DOHH2 (cell line): ENCODE measurements around the gene PF4V1.

Experiments used
- H3F3A ChIP-seq: fragments of 200-600 bp; sonication (generic), shearing (Covaris generic); 2 replicates; pipeline ENCODE4 v1.6.0; 2016; ENCODE audit warnings: antibody characterized with exemption, mild to moderate bottlenecking; ENCODE audit not compliant: control insufficient read depth, insufficient read depth
- H3K27ac ChIP-seq: fragments of 200-600 bp; sonication (generic); 2 replicates; pipeline ENCODE4 v1.5.1; 2014; ENCODE audit warnings: low read depth, mild to moderate bottlenecking, low read length, moderate library complexity
- H3K27me3 ChIP-seq: fragments of 200-600 bp; sonication (generic); 2 replicates; pipeline ENCODE4 v1.6.1; 2014; ENCODE audit warnings: mild to moderate bottlenecking, low read length, mixed read lengths; ENCODE audit not compliant: control insufficient read depth
- H3K36me3 ChIP-seq: fragments of 200-600 bp; sonication (generic); 2 replicates; pipeline ENCODE4 v1.6.1; 2014; ENCODE audit warnings: mild to moderate bottlenecking, low read length, moderate library complexity, mixed read lengths; ENCODE audit not compliant: control insufficient read depth
- H3K4me1 ChIP-seq: fragments of 200-600 bp; sonication (generic); 2 replicates; pipeline ENCODE4 v1.6.1; 2014; ENCODE audit warnings: mild to moderate bottlenecking, low read length, mixed read lengths; ENCODE audit not compliant: control insufficient read depth
- H3K4me2 ChIP-seq: fragments of 200-600 bp; sonication (generic); 2 replicates; pipeline ENCODE4 v1.6.0; 2014; ENCODE audit warnings: mild to moderate bottlenecking, low read length, moderate library complexity
- H3K4me3 ChIP-seq: fragments of 200-600 bp; sonication (generic); 2 replicates; pipeline ENCODE4 v1.5.1; 2014; ENCODE audit warnings: mild to moderate bottlenecking, low read length, mixed read lengths
- H3K79me2 ChIP-seq: fragments of 200-600 bp; sonication (generic); 2 replicates; pipeline ENCODE4 v1.6.1; 2014; ENCODE audit warnings: mild to moderate bottlenecking, low read length, mixed read lengths; ENCODE audit not compliant: control insufficient read depth
- H3K9me2 ChIP-seq: fragments of 200-600 bp; sonication (generic); replicated peaks from 2 replicates; pipeline ENCODE4 v1.6.1; 2014; ENCODE audit warnings: mild to moderate bottlenecking, low read length, mixed read lengths; ENCODE audit not compliant: control insufficient read depth
- H3K9me3 ChIP-seq: fragments of 200-600 bp; sonication (generic); 2 replicates; pipeline ENCODE4 v1.6.1; 2014; ENCODE audit warnings: antibody characterized with exemption, low read length, mixed read lengths; ENCODE audit not compliant: control insufficient read depth, insufficient read depth
- H4K20me1 ChIP-seq: fragments of 200-600 bp; sonication (generic); 2 replicates; pipeline ENCODE4 v1.6.0; 2014; ENCODE audit warnings: low read depth, mild to moderate bottlenecking, antibody characterized with exemption, low read length, moderate library complexity; ENCODE audit not compliant: control insufficient read depth, insufficient read depth
- CTCF ChIP-seq: fragments of 200-600 bp; sonication (generic); IDR thresholded peaks from one replicate; pipeline ENCODE4 v1.5.1; 2014; ENCODE audit warnings: antibody characterized with exemption, mild to moderate bottlenecking, low read depth, low read length; ENCODE audit not compliant: poor library complexity, severe bottlenecking
- EZH2phosphoT487 ChIP-seq: fragments of 200-600 bp; sonication (generic); IDR thresholded peaks from 2 replicates; pipeline ENCODE4 v1.6.1; 2017; ENCODE audit warnings: borderline replicate concordance, mild to moderate bottlenecking, antibody characterized with exemption, low read length, moderate library complexity, mixed read lengths

PF4V1 gene

DNA sequence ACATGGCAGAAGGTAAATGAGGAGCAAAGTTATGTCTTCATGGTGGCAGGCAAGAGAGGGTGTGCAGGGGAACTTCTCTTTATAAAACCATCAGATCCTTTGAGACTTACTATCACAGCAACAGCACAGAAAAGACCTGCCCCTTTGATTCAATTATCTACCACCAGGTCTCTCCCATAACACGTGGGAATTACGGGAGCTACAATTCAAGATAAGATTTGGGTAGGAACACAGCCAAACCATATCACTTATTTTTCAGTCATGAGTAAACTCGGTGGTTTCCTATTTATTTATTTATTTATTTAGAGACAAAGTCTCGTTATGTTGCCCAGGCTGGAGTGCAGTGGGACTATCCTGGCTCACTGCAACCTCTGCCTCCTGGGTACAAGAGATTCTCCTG lies 38.2 kb downstream of the PF4V1 start:
- H3K4me1 ChIP-seq, result no peaks in the 10 kb centered on the region
- TF ChIP-seq CTCF (no peak), EZH2phosphoT487 (no peak)
- no peak overlapping the region for H3K4me2 ChIP-seq
- H3K27me3 ChIP-seq, result no peaks in the 10 kb centered on the region; the same call in 1 of the 2 replicates
- no peaks in the 10 kb centered on the region for H3K9me3 ChIP-seq
- H4K20me1 ChIP-seq, result no peaks in the 10 kb centered on the region
- H3K36me3 ChIP-seq, result no peaks in the 10 kb centered on the region
- H3K4me3 ChIP-seq, result no peak overlapping the region
- no peak overlapping the region for H3K27ac ChIP-seq
- H3F3A ChIP-seq, result no peaks in the 10 kb centered on the region
- no peaks in the 10 kb centered on the region for H3K9me2 ChIP-seq
- no peaks in the 10 kb centered on the region for H3K79me2 ChIP-seq

DNA sequence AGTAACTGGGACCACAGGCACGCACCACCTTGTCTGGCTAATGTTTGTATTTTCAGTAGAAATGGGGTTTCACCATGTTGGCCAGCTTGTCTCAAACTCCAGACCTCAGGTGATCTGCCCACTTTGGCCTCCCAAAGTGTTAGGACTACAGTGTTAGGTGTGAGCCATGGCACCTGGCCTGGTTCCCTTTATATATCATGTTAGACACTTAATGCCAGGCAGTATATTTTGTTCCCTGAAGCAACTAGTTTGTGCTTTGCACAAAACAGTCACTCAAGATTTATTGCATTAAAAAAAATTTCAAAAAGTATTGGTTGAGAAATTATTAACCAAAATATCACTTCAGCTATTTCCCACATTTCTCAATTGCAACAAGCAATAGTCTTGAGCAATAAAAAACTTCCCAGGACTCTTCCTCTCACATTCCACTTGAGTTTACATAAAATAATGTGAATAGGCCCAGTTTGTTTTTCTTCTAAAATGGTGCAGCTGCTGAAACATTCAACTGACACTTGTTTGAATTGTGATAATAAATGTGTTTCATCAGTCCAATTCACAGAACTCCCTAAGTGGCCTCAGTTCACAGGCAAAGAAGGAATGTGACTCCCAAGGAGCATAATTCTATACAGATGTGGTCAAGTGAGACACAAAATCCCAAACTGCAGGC lies 38.8 kb downstream of the PF4V1 start:
- TF ChIP-seq CTCF (no peak), EZH2phosphoT487 (no peak)
- no peaks in the 10 kb centered on the region for H3K4me1 ChIP-seq
- no peak overlapping the region for H3K4me2 ChIP-seq
- no peaks in the 10 kb centered on the region; the same call in 1 of the 2 replicates for H3K27me3 ChIP-seq
- H4K20me1 ChIP-seq, result no peaks in the 10 kb centered on the region
- no peaks in the 10 kb centered on the region for H3K9me3 ChIP-seq
- no peaks in the 10 kb centered on the region for H3F3A ChIP-seq
- H3K27ac ChIP-seq, result no peak overlapping the region
- no peaks in the 10 kb centered on the region for H3K79me2 ChIP-seq
- no peaks in the 10 kb centered on the region for H3K36me3 ChIP-seq
- H3K9me2 ChIP-seq, result no peaks in the 10 kb centered on the region
- no peak overlapping the region for H3K4me3 ChIP-seq

- no peaks in the 10 kb centered on the region for H3K79me2 ChIP-seq
- H3K9me2 ChIP-seq, result no peaks in the 10 kb centered on the region
- H3K9me3 ChIP-seq, result no peaks in the 10 kb centered on the region
- TF ChIP-seq EZH2phosphoT487, result no peak
- H3K4me3 ChIP-seq, result no peak overlapping the region
- no peaks in the 10 kb centered on the region; the same call in 1 of the 2 replicates for H3K27me3 ChIP-seq
- no peaks in the 10 kb centered on the region for H3K36me3 ChIP-seq
- no peaks in the 10 kb centered on the region for H3K4me1 ChIP-seq
- H3K27ac ChIP-seq, result no peak overlapping the region
- no peaks in the 10 kb centered on the region for H3F3A ChIP-seq
- no peak overlapping the region for H3K4me2 ChIP-seq
- no peaks in the 10 kb centered on the region for H4K20me1 ChIP-seq
These were observed 39.9 kb downstream of the PF4V1 start for GRCh38 chr4:73892966-73893365.

- H4K20me1 ChIP-seq, result no peaks in the 10 kb centered on the region
- no peaks in the 10 kb centered on the region for H3K9me3 ChIP-seq
- H3K4me2 ChIP-seq, result no peak overlapping the region
- H3K4me1 ChIP-seq, result no peaks in the 10 kb centered on the region
- no peaks in the 10 kb centered on the region for H3K36me3 ChIP-seq
- H3K9me2 ChIP-seq, result no peaks in the 10 kb centered on the region
- H3F3A ChIP-seq, result no peaks in the 10 kb centered on the region
- H3K4me3 ChIP-seq, result no peak overlapping the region
- no peaks in the 10 kb centered on the region for H3K79me2 ChIP-seq
- H3K27ac ChIP-seq, result no peak overlapping the region
- no peaks in the 10 kb centered on the region for H3K27me3 ChIP-seq
- no peak for TF ChIP-seq CTCF
- no peak for TF ChIP-seq EZH2phosphoT487
These were observed 40.9 kb downstream of the PF4V1 start for GRCh38 chr4:73894001-73894400.
